A549 (cell line): ENCODE results near the gene ABCA13.

Source experiments
- ESRRA ChIP-seq: fragments of 150-350 bp; IDR thresholded peaks from 2 replicates; pipeline ENCODE4 v1.6.1; 2014; ENCODE audit warnings: mild to moderate bottlenecking, low read length, borderline replicate concordance
- KDM5A ChIP-seq: fragments of 200-600 bp; sonication (generic); IDR thresholded peaks from 2 replicates; pipeline ENCODE4 v1.6.1; 2016; ENCODE audit warnings: antibody characterized with exemption, mild to moderate bottlenecking
- POLR2A ChIP-seq: IDR thresholded peaks from 2 replicates; pipeline ENCODE4 v1.6.1; 2012; ENCODE audit warnings: mild to moderate bottlenecking, low read length
- USF2 ChIP-seq: fragments of 450-650 bp; IDR thresholded peaks from 2 replicates; pipeline ENCODE4 v1.6.1; 2014; ENCODE audit warnings: antibody characterized with exemption
- ZNF302 ChIP-seq: fragments of 250-450 bp; sonication (Bioruptor Pico); IDR thresholded peaks from 2 replicates; pipeline ENCODE4 v1.9.0; 2021; ENCODE audit warnings: inconsistent platforms, mild to moderate bottlenecking, moderate library complexity
- TF ChIP-seq, protein P1 (sequence below): fragments of >200 bp; sonication (Bioruptor Twin); formaldehyde crosslinking; IDR thresholded peaks from 3 replicates; pipeline ENCODE4 v1.5.1; 2016
- TF ChIP-seq, protein P2 (sequence below): IDR thresholded peaks from 2 replicates; pipeline ENCODE4 v1.6.1; 2012; ENCODE audit warnings: low read depth, borderline replicate concordance

DNA sequence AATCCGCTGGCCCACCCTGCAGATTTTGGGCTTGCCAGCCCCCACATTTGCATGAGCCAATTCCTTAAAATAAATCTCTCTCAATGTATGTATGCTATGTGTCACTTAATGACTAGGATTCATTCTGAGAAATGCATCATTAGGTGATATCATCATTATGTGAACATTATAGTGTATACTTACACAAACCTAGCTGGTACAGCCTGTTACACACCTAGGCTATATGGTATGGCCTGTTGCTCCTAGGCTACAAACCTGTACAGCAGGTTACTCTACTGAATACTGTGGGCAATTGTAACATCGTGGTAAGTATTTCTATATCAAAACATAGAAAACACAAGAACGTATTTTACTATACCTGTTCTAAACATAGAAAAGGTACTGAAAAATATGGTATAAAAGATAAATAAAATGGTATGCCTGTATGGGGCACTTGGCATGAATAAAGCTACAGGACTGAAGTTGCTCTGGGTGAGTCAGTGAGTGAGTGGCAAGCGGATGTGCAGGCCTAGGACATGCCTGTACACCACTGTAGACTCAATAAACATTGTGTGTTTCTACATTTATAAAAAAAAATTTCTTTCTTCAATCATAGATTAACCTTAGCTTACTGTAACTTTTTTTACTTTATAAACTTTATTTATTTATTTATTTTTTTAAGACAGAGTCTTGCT, 135.9 kb downstream of the ABCA13 start:
- TF ChIP-seq, protein P1, sequence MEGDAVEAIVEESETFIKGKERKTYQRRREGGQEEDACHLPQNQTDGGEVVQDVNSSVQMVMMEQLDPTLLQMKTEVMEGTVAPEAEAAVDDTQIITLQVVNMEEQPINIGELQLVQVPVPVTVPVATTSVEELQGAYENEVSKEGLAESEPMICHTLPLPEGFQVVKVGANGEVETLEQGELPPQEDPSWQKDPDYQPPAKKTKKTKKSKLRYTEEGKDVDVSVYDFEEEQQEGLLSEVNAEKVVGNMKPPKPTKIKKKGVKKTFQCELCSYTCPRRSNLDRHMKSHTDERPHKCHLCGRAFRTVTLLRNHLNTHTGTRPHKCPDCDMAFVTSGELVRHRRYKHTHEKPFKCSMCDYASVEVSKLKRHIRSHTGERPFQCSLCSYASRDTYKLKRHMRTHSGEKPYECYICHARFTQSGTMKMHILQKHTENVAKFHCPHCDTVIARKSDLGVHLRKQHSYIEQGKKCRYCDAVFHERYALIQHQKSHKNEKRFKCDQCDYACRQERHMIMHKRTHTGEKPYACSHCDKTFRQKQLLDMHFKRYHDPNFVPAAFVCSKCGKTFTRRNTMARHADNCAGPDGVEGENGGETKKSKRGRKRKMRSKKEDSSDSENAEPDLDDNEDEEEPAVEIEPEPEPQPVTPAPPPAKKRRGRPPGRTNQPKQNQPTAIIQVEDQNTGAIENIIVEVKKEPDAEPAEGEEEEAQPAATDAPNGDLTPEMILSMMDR: no peak
- TF ChIP-seq USF2 (no peak), ESRRA (no peak), KDM5A (no peak), POLR2A (no peak), ZNF302 (CRISPR knock-in tag) (no peak)
- TF ChIP-seq, protein P2, sequence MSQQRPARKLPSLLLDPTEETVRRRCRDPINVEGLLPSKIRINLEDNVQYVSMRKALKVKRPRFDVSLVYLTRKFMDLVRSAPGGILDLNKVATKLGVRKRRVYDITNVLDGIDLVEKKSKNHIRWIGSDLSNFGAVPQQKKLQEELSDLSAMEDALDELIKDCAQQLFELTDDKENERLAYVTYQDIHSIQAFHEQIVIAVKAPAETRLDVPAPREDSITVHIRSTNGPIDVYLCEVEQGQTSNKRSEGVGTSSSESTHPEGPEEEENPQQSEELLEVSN: no peak
